SK-MEL-5 (cell line): ENCODE data around the gene HS3ST3B1. TPM values are rescaled to one million over a fixed set of nuclear protein-coding genes. Genes with fewer than 3 reads are reported as not detected.

Experiments
- DNase-seq: peaks from one replicate; pipeline ENCODE4 v3.0.0-alpha.2; 2016; ENCODE audit warnings: low read depth, low spot score
- in situ Hi-C: cut with HindIII; loops from 2 replicates; pipeline ENCODE4 v1.10.0; 2016; ENCODE audit warnings: low sequenced_read_pairs, high pct_unique_total_duplicates, low pct_unique_long_range_greater_than_20kb
- total RNA-seq: library from RNA; depleted of rRNA; stranded (reverse); fragments of >200 nt; shearing (Covaris generic); gene quantifications from 2 replicates; pipeline ENCODE4 v1.2.3, GENCODE V29; 2014

Gene HS3ST3B1
- total RNA-seq, 1 experiment from 2014 or later: 0.13 TPM

DNA sequence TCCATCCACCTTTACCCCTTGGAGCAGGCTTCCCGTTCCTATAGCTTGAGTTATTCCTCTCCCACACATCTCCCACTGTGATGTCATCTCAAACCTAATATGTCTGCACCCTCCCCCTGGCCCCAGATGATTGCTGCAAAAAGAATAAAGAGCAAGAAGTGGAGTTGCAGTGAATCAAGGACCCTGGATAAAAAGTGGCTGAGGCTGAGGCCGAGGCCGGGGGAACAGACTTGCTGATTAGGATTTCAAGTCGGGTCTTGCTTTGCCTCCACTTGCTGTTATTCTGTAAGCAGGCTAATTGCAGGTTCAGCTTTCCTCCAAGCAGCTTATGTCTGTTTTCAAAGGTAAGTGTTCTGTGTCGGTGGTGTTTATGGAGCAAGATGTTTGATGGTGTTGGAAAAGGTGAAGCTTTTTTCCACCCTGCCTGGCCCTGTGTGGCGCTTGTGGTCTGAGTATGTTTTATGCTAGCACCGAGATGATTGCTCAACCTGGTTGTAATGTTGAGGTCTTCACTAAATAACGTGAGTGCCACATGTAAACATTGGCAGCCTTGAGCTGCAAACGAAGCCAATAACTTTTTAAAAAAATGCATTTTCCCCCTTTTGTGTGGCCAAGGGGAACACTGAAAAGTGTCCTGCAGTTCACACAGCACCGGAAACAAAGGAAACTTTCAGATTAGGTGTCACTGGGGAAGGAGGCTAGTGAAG, 15.4 kb downstream of the HS3ST3B1 start:
- in situ Hi-C loops: no loop called here
- no peak for DNase-seq

DNA sequence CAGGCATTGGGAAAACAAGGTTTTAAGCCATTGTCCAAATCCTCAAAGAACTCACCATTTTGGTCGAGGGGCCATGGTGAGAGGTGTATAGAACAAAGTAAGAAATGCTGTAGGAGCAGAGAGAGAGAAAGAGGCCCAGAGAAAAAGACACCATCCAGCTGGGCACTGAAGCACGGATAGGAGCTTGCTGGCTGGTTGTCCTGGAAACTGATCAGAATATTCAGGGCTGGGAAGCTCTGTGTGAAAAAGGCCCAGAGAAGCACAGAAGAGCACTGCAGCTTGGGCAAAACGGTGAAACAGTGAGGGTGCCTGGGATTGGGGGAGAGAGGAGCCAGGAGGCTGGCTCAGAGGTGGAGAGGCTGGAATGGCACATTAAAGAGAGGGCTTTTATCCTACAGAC, 16.5 kb downstream of the HS3ST3B1 start:
- in situ Hi-C loops: no loop called here
- DNase-seq: no peak

DNA sequence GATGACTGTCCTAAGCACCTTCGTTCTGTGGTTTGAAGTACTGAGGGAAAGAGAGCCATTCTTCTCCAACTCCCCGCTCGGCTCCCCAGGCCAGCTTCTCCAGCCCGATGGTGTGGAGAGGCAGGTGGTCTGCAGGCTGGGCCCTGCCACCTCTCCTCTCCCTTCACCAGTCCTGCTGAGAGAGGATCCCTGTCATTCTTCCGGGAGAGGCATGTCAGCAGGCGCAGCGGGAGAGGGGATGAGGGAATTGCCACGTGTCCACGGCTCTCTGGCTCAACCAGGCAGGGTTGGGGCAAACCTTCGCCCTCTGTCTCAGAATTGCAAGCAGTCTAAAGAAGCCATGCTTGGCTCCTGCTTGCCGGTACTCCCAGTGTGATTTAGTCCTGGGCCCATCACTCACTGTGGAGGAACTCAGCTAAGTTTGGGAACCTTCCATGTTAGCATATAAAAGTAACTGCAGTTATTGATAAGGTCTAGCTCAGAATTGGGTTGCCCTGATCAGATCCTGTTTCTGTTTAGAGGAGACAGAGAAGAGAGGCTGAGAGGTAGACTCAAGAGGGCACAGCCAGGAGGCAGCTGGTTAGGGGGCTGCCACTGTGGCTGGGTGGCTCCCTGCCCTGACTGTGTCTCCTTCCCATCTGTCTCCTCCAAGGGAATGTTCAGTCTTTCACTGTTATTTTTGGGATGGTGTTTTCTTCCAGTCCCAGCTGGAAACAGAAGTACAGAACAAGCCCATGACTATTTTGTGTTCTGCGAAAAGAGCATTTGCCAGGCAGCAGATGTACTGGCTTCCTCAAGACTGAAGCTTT, 17.4 kb downstream of the HS3ST3B1 start:
- in situ Hi-C loops: no loop called here
- no peak for DNase-seq

DNA sequence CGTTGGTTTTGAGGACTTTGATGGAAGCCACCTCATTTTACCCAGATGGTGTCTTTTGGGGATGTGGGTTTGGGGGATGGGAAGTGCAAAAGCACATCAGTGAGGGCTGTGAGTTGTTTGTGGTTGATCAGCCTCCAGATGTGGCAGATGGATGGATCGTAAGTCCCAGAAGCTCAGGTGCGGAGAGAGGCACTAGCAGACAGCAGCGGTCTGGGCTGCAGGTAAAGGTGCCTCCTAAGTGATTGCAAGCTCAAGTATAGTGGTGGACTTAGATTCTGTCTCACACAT, 18.0 kb downstream of the HS3ST3B1 start:
- no peak for DNase-seq
- in situ Hi-C loops: no loop called here

DNA sequence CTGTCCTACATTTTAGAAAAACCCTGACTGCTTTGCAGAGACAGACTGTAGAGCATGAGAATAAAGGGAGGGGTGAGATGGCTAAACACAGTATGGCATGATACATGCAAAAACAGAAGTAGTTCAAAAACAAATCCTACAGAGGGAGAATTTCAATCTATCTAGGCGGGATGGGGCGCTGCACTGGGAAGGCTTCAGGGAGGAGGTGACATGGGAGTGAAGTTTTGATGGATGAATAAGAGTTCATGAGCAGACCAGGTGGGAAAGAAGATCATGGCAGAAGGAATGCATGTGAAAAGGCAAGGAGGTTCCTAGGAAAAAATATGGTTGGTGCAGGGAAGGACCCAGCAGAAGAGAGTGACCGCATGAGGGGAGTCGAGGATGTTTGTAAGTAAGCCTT, 19.2 kb downstream of the HS3ST3B1 start:
- DNase-seq: no peak
- in situ Hi-C loops: no loop called here

DNA sequence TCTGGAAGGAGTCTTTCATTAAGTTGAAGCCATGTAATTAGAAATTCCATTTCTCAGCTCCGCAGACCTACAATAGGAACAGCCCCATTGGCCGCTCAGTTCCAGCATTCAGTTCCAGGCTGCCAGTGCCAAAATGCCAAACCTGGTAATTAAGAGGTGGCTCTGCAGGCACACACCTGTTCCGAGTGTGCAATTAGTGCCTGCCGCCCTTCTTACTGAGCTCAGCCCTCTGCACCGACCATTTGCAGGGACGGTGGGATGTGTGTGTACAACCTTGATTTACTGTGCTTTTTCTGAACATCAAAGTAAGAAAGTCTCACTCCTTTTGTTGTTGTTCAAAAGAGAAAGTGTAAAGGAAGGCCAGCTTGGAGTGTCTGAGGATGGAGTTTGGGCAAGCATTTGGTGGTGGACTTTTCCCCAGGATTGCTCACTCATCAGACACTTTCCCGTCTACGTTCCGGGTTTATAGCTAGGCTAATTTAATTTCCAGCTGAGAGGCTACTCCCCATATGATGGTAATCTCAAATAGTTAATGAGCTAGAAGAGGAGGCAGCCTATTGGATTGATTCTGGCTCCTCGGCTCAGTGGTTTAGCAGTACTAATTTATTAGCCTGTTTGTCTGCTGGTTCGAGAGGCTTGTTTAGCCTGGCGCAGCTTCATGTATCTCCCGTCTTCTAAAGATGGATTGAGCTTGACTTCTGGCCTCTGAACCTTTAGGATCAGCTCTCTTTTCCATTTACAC, 20.0 kb downstream of the HS3ST3B1 start:
- in situ Hi-C loops: no loop called here

DNA sequence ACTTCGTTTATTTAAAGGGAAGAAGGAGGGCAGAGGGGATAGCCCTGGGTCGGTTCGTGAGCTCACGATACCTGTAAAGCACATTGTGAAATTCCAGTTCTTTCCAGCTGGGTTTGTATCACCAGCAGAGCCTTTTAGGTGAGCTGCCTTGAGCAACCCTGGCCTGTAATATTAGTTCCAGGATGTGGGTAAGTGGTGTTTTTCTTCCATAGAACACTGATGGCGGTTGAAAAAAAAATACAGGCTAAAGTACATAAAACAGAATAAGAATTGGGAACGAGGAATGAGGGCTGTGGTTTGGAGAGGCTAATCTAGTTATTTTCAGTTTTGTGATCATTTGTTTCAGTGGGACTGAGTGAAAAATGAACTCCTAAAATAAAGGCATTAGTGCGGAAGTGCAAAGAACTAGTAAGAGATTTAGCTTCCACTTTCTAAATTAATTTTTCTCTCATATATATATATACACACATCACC, 20.6 kb downstream of the HS3ST3B1 start:
- no peak for DNase-seq
- in situ Hi-C loops: no loop called here

More for the DNA sequence above, 20.0 kb downstream of the HS3ST3B1 start:
- no peak for DNase-seq

DNA sequence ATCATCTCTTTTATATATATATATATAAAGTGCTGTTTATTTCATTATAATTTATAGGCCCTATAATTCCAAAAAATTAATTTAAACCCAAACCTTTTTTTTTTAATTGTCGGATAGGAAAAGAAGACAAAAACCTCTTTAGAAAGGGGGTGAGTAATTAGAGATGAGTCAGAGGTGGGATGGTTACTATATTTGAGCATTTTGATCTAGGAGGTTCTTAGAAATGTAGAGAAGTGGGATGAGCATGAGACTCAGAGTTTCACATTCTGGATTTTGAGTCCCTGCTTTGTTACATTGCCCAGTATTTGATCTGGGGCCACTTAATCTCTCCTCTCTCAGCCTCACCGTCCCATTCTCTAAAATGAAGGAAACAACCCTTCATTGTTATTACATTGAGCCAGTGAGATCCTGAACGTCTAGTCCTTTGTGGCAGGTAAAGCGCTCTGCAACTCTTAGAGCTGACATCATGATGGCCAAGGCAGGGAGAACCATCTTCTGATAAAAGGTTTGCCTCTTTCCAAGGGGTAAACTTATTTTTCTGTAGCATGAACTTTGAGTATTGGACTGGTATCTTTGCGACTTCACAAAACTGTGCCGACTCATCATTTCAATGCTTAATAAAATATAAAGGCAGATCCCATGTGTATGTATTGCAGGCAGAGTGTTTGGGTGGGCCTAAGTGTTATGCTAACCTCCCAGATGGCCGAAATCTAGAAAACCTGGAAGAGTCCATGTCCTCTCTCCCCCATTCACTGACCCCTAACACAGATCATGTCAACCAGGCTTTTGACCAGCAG, 21.3 kb downstream of the HS3ST3B1 start:
- no peak for DNase-seq
- in situ Hi-C loops: no loop called here

DNA sequence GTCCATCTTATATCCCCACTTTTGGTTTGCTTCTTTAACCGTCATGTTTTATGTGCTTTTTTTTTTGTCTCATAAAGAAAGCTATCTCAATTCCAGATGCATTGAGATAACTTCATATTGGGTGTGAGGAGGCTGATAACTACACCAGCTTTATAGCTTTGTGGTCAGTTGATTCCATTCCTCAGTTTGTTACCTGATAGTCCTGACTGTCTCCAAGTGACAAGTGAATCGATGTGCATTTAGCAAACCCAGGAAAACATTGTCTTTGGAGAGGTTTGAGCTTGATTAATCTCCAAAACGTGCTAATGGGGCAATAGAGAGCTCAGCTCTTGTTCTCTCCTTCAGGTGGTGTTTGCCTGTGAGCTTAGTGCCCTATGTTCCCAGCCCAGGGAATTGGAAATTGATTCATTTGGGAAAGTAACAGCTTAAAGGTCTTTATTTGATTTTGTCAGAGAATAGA, 22.7 kb downstream of the HS3ST3B1 start:
- no peak for DNase-seq
- in situ Hi-C loops: no loop called here

DNA sequence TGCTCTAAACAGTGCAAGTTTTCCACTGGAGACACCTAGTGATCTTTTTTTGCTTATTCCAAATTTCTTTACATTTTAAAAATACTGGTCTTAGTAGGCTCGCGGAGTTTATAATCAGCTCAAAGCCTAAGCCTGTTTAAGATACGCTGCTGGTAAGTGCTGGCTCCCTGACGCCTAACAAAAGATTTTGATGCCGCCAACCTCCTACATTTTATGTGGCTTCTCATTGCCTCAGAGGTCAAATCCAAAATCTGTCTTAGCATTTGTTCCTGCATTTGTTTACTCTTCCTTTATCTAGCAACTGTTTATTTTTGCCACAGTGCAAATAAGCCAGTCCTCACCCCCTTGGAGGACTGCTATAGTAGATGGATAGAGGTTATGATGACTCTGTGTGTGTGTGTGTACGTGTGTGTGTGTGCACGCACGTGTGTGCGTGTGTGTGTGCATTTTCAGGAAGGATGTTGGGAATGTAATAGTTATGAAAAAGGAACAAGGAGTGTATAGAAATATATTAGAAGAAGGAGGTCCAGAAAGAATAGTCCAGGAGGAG, 24.8 kb downstream of the HS3ST3B1 start:
- no peak for DNase-seq
- in situ Hi-C loops: no loop called here

DNA sequence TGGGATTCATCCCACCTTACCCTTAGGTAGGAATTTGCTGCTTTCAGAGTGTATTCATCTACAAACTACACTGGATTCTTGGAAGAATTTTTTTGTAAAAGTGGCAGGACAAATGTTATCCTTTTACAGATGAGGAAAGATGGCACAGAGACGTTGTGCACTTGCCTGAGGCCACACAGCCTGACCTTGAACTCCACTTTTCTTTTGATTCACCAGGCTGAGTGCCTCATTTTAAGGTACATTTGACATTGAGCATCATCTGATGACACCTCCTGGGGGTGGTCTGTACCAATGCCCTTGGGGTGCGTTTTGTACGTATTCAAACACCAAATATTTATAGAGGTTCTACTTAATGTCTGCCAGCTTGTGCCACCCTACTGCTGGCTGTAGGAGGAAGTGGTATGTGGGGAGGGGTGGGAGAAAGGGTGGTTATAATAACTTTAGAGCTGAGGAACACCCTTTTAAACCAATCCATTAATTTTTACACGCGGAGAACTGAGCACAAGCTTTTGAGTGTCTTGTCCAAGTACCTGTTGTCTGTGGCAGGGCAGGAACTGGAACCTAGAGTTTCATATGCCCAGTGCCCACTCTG, 29.1 kb downstream of the HS3ST3B1 start:
- DNase-seq: no peak
- in situ Hi-C loops: no loop called here

DNA sequence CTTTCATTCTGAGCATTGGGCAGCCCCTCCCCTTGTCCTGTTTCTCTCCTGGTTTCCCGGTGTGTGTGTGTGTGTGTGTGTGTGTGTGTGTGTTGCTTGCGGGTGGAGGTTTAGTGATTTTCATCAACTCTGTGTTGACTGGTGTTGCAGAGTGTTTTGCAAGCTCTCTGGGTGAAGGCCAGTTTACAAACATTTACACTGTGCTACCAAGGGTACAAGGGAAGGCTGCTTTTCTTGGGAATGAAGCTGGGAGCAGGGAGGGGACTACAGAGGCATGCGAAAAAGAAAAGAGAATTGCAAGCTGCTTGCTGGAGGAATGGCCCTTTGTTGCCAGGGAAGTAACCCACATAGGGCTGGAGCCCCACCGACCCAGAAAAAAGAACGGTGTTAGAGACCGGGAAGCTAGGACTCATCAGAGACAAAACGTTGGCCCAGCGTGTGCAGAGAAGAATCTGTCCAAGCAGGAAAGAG, 29.6 kb downstream of the HS3ST3B1 start:
- in situ Hi-C loops: no loop called here
- no peak for DNase-seq

DNA sequence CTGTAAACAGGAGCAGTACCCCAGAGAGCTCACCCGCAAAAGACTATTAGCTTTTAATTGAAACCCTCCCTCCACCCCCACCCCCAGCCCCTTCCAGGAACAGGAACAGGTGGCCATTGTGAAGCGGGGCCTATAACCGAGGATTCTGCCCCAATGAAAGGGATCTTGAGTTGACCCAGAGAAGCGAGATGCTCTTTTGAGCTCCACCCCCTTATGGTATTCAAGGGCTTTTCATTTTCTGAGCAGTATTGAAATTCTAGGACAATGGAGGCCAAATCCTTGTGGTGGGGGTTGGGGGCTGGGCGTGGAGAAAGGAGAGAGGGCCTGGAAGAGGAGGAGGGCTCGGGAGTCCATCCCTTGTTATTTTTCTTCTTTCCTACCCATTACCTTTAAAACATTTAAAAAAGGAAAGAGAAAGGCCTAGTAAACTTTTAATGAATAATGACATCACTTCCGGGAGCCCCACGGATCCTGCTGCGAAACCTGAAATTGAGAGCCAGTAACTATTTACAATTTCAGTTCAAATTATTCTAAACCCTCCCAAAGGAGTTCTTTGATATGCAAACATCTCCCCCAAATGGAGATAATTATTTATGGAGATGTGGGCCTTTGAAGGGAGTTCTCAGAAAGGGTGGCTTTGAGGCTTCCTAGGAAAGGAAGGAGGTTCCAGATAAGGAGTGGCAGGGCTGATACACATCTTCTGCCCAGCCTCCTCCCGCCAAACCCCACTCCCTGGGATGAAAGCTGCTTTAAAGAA, 30.5 kb downstream of the HS3ST3B1 start:
- in situ Hi-C loops: no loop called here

DNA sequence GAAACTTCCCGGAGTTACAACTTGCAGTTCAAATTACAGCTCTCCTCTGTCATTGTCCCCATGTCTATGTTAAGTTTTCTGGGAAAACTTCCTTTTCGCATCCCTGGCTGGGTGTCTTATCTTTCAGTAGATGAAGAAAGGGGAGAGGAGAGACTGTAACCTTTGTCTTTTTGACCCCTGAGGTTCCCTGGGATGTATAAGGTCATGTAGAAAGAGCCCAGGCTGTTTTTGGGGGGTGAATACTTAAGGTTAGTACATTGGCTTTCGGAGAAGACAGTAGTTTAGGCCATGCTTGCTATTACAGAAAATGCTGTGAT, 31.1 kb downstream of the HS3ST3B1 start:
- DNase-seq: no peak
- in situ Hi-C loops: no loop called here

More for the DNA sequence above, 30.5 kb downstream of the HS3ST3B1 start:
- no peak for DNase-seq

DNA sequence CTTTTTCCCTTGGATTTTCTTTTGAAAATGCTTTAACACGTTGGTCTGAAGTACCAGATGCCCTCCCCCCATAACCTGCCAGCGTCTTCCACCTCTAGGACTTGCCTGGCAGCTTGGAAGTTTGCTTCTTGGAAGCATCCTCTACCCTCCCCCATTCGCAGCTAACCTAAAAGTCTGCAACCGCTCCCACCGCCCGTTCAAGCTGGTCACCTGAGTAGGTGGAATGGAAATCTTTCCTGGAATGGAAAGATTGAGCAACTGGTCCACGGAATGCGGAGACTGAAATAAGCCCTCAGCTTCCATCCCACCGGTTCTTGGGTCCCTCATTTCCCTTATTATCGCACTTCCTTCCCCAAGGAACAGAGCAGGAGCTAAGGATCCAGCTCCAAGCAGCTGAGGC, 31.4 kb downstream of the HS3ST3B1 start:
- in situ Hi-C loops: no loop called here
- no peak for DNase-seq

DNA sequence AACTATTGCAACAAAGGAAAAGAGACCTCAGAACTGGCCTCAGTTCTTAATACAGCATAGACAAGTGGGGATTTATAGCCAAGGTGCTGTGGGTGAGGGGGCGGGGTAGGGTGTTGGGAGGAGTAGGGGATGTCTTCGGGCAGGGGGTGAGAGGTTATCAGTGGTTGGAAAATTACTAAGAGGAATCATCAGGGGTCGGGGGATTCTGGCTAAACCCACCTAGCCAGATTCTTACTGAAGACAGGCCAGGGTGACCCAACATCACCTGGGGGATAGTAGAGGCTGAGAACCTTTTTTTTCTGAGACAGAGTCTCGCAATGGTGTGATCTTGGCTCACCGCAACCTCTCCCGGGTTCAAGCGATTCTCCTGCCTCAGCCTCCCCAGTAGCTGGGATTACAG, 32.6 kb downstream of the HS3ST3B1 start:
- in situ Hi-C loops: no loop called here
- no peak for DNase-seq
